Adipocyte (in vitro differentiated cells): ENCODE data around the gene PLEKHG5.
A peak's percentile ranks its signal among the peaks of the same experiment; 100 is the strongest.
"Not testable (repeated sequence)": the region's sequence is repeated elsewhere in the genome, so short reads cannot be mapped to it uniquely, and the experiment has no call there.

Experiments
- DNase-seq: peaks from one replicate; pipeline ENCODE4 v3.0.0-alpha.2; 2015; ENCODE audit warnings: low read depth
- H3K27me3 ChIP-seq: replicated peaks from 2 replicates; pipeline ENCODE4 v1.7.0; 2013; ENCODE audit warnings: mild to moderate bottlenecking, low read length, moderate library complexity; ENCODE audit not compliant: control insufficient read depth, insufficient read depth
- H3K36me3 ChIP-seq: 2 replicates; pipeline ENCODE4 v1.7.0; 2013; ENCODE audit warnings: low read length, mild to moderate bottlenecking, moderate library complexity; ENCODE audit not compliant: control insufficient read depth, insufficient read depth, severe bottlenecking
- H3K4me1 ChIP-seq: 2 replicates; pipeline ENCODE4 v1.7.0; 2013; ENCODE audit warnings: mild to moderate bottlenecking, low read length, moderate library complexity; ENCODE audit not compliant: control insufficient read depth, insufficient read depth
- H3K4me3 ChIP-seq: 2 replicates; pipeline ENCODE4 v1.7.0; 2013; ENCODE audit warnings: mild to moderate bottlenecking, low read length, moderate library complexity
- H3K9ac ChIP-seq: 2 replicates; pipeline ENCODE4 v1.7.0; 2013; ENCODE audit warnings: mild to moderate bottlenecking, low read length, moderate library complexity
- H3K9me3 ChIP-seq: 2 replicates; pipeline ENCODE4 v1.7.0; 2013; ENCODE audit warnings: mild to moderate bottlenecking, low read length, moderate library complexity; ENCODE audit not compliant: control insufficient read depth

The PLEKHG5 gene

DNA sequence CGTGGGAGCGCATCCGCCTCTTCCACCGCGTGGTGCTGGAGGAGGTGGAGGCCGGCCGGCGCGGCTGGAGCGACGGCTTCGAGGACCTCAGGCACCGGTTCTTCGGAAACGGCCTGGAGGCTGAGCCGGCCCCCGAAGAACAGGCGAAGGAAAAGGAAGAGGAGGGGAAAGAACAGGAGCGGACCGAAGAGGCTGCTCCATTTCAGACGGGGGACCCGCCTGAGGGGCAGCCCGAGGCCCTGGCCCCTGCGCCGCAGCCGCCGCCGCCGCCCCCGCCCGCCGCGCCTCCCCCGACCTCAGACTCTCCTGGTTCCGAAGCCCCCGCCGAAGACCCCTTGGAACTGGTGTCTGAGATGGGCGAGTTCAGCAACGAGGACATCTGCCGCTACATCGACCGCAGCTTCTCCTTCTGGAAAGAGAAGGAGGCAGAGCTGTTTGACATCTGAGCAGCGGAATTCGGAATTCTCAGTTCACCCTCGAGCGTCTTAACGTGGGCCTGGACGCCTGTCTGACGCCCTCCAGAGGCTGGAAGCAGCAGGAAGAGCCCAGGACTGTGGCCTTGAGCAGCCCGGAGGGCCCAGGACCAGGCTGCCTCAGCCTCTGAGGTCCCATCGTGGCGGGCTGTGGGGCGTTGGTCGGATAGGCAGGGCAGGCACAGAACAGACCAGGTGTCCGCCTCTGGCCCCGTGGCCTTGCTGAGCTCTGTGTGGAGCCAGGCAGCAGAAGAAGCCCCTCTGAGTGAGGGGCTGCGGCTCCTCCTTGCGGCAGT, 35.5 kb downstream of the PLEKHG5 start:
- not testable (repeated sequence) for H3K9ac ChIP-seq, DNase-seq

DNA sequence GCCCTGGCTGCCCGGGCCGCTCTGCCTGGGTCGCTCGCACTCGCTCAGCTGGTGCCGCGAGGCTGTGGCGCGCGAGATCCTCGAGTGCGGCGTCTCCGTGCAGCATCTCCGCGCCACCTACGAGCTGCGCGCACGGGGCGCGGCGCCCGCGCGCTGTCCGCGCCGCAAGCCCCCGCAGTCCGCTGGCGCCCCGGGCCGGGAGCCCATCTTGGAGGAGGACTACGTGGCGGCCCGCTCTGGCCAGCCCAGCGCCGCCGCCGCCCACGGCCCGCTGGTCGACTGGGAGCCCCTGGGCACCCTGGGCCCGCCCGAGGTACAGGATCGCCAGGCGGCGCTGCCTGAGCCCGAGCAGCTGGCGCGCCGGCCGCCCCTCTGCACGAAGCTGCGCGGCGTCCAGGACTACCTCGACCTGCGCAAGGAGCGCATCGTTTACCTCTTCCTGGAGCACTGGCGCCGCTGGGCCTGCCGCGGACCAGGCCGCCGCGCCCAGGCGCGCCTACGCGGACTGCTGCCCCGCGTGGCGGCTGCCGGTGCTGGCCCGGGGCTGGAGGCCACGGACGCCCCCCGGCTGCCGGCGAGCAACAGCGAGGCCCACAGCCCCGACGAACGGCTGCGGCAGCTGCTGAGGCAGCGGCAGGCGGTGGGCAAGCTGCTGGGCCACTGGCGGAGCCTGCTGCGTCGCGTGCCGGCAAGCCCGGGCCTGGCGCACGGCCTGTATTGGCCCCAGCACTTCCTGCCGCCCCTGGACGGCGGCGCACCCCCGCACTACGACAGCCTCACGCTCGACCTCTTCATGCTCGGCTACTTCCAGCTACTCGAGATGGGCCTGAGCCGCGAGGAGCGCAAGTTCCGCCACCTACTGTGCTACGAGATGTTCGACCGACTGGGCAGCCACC, 36.4 kb downstream of the PLEKHG5 start:
- peak; percentile 22 for DNase-seq
- Histone ChIP-seq H3K36me3 (no peaks in the 10 kb centered on the region), H3K27me3 (peaks cover 31% of the 10 kb centered on the region), H3K4me3 (no peak overlapping the region), H3K9me3 (no peaks in the 10 kb centered on the region), H3K4me1 (no peaks in the 10 kb centered on the region), H3K9ac (no peak overlapping the region)

More for the DNA sequence above, 35.5 kb downstream of the PLEKHG5 start:
- H3K4me1 ChIP-seq, H3K36me3 ChIP-seq, H3K9me3 ChIP-seq, H3K4me3 ChIP-seq: not testable (repeated sequence)
- peaks cover 23% of the 10 kb centered on the region for H3K27me3 ChIP-seq

- H3K27me3 ChIP-seq = peaks cover 39% of the 10 kb centered on the region
- peak; percentile 24 for DNase-seq
- not testable (repeated sequence) for H3K4me1 ChIP-seq, H3K4me3 ChIP-seq, H3K36me3 ChIP-seq, H3K9ac ChIP-seq, H3K9me3 ChIP-seq
Measured at GRCh38 chr1:6453895-6454855, 37.3 kb downstream of the PLEKHG5 start.

DNA sequence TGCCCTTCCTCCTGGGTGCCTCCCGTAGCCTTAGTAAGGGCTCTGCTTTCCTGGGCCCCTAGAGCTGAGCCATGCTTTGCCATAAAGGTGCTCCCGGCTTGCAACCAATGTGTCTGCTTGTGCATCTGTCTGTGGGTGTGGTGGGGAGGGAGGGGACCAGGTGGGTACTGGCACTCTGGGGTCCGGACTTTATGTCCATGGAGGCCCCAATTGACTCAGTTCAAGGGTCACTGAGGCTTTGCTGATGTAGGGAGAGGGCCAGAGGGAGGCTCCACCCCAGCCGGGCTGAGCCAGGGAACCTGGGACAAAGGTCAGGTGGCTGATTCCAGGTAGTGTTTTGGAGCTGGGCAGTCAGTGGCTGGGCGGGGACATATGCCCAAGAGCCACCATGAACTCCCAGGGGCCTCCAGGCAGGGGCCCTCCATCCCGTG, 40.5 kb downstream of the PLEKHG5 start:
- Histone ChIP-seq H3K4me3 (no peak overlapping the region), H3K36me3 (no peaks in the 10 kb centered on the region), H3K9ac (no peak overlapping the region), H3K4me1 (no peaks in the 10 kb centered on the region), H3K9me3 (no peaks in the 10 kb centered on the region), H3K27me3 (peaks cover 38% of the 10 kb centered on the region)
- DNase-seq = no peak

- DNase-seq, H3K36me3 ChIP-seq, H3K4me3 ChIP-seq, H3K4me1 ChIP-seq, H3K9me3 ChIP-seq, H3K9ac ChIP-seq: not testable (repeated sequence)
- H3K27me3 ChIP-seq = peaks cover 38% of the 10 kb centered on the region
Measured at GRCh38 chr1:6450486-6450885, 41.0 kb downstream of the PLEKHG5 start.

- no peak overlapping the region for H3K4me3 ChIP-seq
- H3K9me3 ChIP-seq = no peaks in the 10 kb centered on the region
- DNase-seq = no peak
- no peak overlapping the region for H3K9ac ChIP-seq
- peaks cover 39% of the 10 kb centered on the region for H3K27me3 ChIP-seq
- H3K4me1 ChIP-seq = no peaks in the 10 kb centered on the region
- no peaks in the 10 kb centered on the region for H3K36me3 ChIP-seq
Measured at GRCh38 chr1:6450005-6450450, 41.4 kb downstream of the PLEKHG5 start.

DNA sequence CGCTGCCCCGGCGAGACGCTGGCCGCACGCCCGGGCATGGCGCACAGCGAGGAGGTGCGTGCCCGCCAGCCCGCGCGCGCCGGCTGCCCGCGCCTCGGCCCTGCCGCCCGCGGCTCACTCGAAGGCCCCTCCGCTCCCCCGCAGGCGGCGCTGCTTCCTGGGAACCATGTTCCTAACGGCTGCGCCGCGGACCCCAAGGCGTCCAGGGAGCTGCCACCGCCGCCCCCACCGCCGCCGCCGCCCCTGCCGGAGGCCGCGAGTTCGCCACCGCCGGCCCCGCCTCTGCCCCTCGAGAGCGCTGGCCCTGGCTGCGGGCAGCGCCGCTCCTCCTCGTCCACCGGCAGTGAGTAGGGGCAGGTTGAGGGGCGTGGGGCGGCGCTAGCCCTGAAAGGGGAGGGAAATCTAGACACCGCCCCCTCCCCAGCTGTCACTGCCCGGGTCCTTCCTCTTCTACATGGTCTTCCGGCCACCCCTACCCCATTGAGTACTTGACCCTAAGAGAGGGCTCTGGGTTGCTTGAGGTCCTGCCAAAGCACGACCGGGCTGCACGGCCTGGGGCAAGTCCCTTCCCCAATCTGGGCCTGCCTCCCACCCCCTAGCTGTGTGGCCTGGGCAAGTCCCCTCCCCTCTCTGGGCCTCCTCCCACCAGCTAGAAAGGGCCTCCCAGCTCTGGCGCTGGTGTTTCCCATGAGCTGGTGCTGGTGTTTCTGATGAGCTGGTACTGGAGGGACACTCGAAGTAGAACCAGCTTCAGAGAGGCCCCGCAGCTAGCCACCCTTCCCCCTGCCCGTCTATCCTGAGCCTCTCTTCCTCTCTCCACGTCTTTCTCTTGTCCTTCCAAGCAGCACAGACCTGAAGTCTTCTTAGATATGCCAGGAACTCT, 42.5 kb downstream of the PLEKHG5 start:
- H3K4me3 ChIP-seq = no peak overlapping the region
- peaks cover 46% of the 10 kb centered on the region for H3K27me3 ChIP-seq
- peak; percentile 61 for DNase-seq

GRCh38 chr1:6447818-6448748, 43.4 kb downstream of the PLEKHG5 start:
- peaks cover 46% of the 10 kb centered on the region for H3K27me3 ChIP-seq
- no peaks in the 10 kb centered on the region for H3K9me3 ChIP-seq
- no peak for DNase-seq
- no peak overlapping the region for H3K9ac ChIP-seq
- H3K4me1 ChIP-seq = no peaks in the 10 kb centered on the region
- H3K36me3 ChIP-seq = no peaks in the 10 kb centered on the region
- no peak overlapping the region for H3K4me3 ChIP-seq

More for the DNA sequence above, 42.5 kb downstream of the PLEKHG5 start:
- Histone ChIP-seq H3K4me1 (no peaks in the 10 kb centered on the region), H3K9ac (no peak overlapping the region), H3K36me3 (no peaks in the 10 kb centered on the region), H3K9me3 (no peaks in the 10 kb centered on the region)

- H3K4me1 ChIP-seq = no peaks in the 10 kb centered on the region
- no peak overlapping the region for H3K9ac ChIP-seq
- H3K27me3 ChIP-seq = peaks cover 40% of the 10 kb centered on the region
- no peaks in the 10 kb centered on the region for H3K9me3 ChIP-seq
- no peaks in the 10 kb centered on the region for H3K36me3 ChIP-seq
- no peak for DNase-seq
- H3K4me3 ChIP-seq = no peak overlapping the region
Measured at GRCh38 chr1:6447016-6447817, 44.2 kb downstream of the PLEKHG5 start.
